Measurements from ENCODE around the gene MLLT6.

Gene MLLT6

DNA sequence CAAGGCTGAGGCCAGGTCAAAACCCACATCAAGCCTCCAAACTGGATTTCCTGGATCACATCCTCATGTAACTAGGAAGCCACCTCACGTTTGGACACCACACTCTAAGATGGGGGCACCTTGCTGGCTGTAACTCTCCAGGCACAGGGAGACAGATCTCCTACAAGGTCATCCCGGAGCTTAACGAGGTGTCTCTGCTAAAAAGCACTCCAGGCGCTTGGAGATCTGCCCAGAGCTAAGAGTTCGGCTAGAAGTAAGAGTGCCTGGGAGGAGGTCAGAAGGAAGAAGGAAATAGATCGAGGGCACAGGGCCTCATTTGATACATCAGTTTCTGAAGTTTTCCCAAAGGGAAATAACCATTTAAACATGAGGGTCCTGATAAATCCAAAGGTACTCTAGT is 63.3 kb downstream of the MLLT6 start:
- no peak for DNase-seq (ENCODE audit: low spot score)

- DNase-seq (ENCODE audit: low spot score): no peak
Measured at GRCh38 chr17:38773258-38773657, 68.2 kb downstream of the MLLT6 start.

DNA sequence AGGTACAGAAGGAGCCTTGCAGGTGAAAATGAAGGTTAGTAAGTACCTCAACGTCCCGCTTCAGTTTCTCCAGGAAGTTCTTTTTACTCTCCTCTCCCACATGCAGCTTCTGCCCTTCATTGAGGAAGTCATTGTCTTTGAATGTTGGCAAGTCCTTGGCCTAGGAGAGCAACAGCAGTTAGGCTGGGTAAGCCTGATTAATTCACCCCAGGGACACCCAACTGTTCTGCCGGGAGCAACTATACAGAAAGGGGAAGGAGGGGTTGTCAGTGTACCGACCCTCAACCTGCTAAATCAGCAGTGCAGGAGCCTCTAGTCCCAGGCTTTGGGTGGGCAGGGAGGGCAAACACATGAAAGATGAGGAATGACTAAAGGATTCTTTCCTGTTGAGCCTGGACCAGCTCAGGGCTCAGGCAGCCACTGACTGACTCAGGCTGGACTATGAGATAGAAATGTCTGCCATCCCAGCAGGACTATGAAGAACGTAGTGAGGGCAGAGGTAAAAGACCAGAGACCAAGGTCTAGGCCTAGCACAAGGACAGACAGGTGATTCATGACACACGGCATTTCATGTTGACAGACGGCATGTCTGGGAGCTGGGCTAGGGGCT is 72.7 kb downstream of the MLLT6 start:
- DNase-seq (ENCODE audit: low spot score): no peak

Data from hepatic stellate cell (primary cell).